HepG2 (cell line): Measurements from ENCODE around the gene XPO5. TPM values are rescaled to one million over a fixed set of nuclear protein-coding genes. Genes with fewer than 3 reads are reported as not detected.

Experiments
- CBX1 ChIP-seq: IDR thresholded peaks from one replicate; pipeline ENCODE4 v1.6.1; 2016; ENCODE audit warnings: antibody characterized with exemption, low read depth
- HDAC6 ChIP-seq: fragments of 200-600 bp; sonication (generic); IDR thresholded peaks from 2 replicates; pipeline ENCODE4 v1.7.0; 2017; ENCODE audit warnings: mild to moderate bottlenecking, antibody characterized with exemption, low read length, low read depth
- HOXA9 ChIP-seq: sonication (generic); formaldehyde crosslinking; IDR thresholded peaks from 2 replicates; pipeline ENCODE4 v1.8.1; 2022; ENCODE audit warnings: missing genetic modification reagents, mild to moderate bottlenecking, moderate library complexity, borderline replicate concordance
- NCOR1 ChIP-seq: fragments of 200-600 bp; sonication (generic); IDR thresholded peaks from 2 replicates; pipeline ENCODE4 v1.7.0; 2017; ENCODE audit warnings: antibody characterized with exemption, low read length, borderline replicate concordance
- PAX8 ChIP-seq: sonication (generic); formaldehyde crosslinking; IDR thresholded peaks from 2 replicates; pipeline ENCODE4 v1.8.0; 2022; ENCODE audit warnings: mild to moderate bottlenecking, missing genetic modification reagents, borderline replicate concordance
- PHF20 ChIP-seq: sonication (generic); formaldehyde crosslinking; IDR thresholded peaks from 2 replicates; pipeline ENCODE4 v1.5.0; 2020; ENCODE audit warnings: mild to moderate bottlenecking, missing genetic modification reagents
- RAD51 ChIP-seq: fragments of 450-650 bp; IDR thresholded peaks from 2 replicates; pipeline ENCODE4 v1.6.1; 2016; ENCODE audit warnings: borderline replicate concordance
- TBP ChIP-seq: sonication (generic); formaldehyde crosslinking; IDR thresholded peaks from 2 replicates; pipeline ENCODE4 v1.5.0; 2020; ENCODE audit warnings: missing genetic modification reagents
- ZFP1 ChIP-seq: IDR thresholded peaks from 2 replicates; pipeline ENCODE4 v1.6.1; 2016
- ZNF136 ChIP-seq: sonication (generic); formaldehyde crosslinking; IDR thresholded peaks from 2 replicates; pipeline ENCODE4 v1.8.1; 2022; ENCODE audit warnings: low read depth, mild to moderate bottlenecking, moderate library complexity, missing genetic modification reagents
- ZNF570 ChIP-seq: sonication (generic); formaldehyde crosslinking; IDR thresholded peaks from 2 replicates; pipeline ENCODE4 v1.4.0; 2020; ENCODE audit warnings: mild to moderate bottlenecking, missing genetic modification reagents, borderline replicate concordance
- ZNF672 ChIP-seq: sonication (generic); formaldehyde crosslinking; IDR thresholded peaks from 2 replicates; pipeline ENCODE4 v1.8.1; 2022; ENCODE audit warnings: missing genetic modification reagents
- ZNF850 ChIP-seq: sonication (generic); formaldehyde crosslinking; conservative IDR thresholded peaks from 2 replicates; pipeline ENCODE4 v1.9.0; 2021; ENCODE audit warnings: mild to moderate bottlenecking, missing genetic modification reagents
- polyA plus RNA-seq, 8 experiments: library from polyadenylated mRNA; depleted of rRNA in 3 of 8; stranded (reverse) in 7 of 8; unstranded in 1 of 8; fragments of >200 nt; fragmentation: Illumina TruSeq in 4 of 8; extraction: Trizol in 4 of 8; gene quantifications; 2 replicates each; pipeline versions ENCODE4 v1.2.1 to v1.2.3, GENCODE V29; 2011 to 2016; ENCODE audit warnings: low read depth in 4 of 8, missing spikeins in 1 of 8, mixed read lengths in 1 of 8; ENCODE audit not compliant: insufficient read depth in 1 of 8
- total RNA-seq, 5 experiments: library from RNA; depleted of rRNA; stranded (reverse); fragments of >200 nt; fragmentation: Illumina TruSeq; extraction: Trizol; gene quantifications; 2 replicates each; pipeline ENCODE4 v1.2.3, GENCODE V29; 2016; ENCODE audit warnings: low read depth in 1 of 5
- TF ChIP-seq, protein P1 (sequence below): sonication (generic); formaldehyde crosslinking; IDR thresholded peaks from 2 replicates; pipeline ENCODE4 v1.4.0; 2020; ENCODE audit warnings: missing genetic modification reagents; ENCODE audit errors: not compliant biosample characterization
- TF ChIP-seq, protein P2 (sequence below): sonication (generic); formaldehyde crosslinking; IDR thresholded peaks from 2 replicates; pipeline ENCODE4 v1.4.0; 2020; ENCODE audit warnings: mild to moderate bottlenecking, missing genetic modification reagents
- TF ChIP-seq, protein P3 (sequence below): sonication (generic); formaldehyde crosslinking; IDR thresholded peaks from 2 replicates; pipeline ENCODE4 v1.5.0; 2020; ENCODE audit warnings: mild to moderate bottlenecking, missing genetic modification reagents, borderline replicate concordance
- TF ChIP-seq, protein P4 (sequence below): sonication (generic); formaldehyde crosslinking; conservative IDR thresholded peaks from 2 replicates; pipeline ENCODE4 v1.4.0; 2020; ENCODE audit warnings: missing genetic modification reagents

The XPO5 gene
- total and polyA plus RNA-seq, 2 of the 13 experiments (the other 11 are each of a cell fraction or from before 2014, with no cell fraction given) = 52.2 to 68.0 TPM

DNA sequence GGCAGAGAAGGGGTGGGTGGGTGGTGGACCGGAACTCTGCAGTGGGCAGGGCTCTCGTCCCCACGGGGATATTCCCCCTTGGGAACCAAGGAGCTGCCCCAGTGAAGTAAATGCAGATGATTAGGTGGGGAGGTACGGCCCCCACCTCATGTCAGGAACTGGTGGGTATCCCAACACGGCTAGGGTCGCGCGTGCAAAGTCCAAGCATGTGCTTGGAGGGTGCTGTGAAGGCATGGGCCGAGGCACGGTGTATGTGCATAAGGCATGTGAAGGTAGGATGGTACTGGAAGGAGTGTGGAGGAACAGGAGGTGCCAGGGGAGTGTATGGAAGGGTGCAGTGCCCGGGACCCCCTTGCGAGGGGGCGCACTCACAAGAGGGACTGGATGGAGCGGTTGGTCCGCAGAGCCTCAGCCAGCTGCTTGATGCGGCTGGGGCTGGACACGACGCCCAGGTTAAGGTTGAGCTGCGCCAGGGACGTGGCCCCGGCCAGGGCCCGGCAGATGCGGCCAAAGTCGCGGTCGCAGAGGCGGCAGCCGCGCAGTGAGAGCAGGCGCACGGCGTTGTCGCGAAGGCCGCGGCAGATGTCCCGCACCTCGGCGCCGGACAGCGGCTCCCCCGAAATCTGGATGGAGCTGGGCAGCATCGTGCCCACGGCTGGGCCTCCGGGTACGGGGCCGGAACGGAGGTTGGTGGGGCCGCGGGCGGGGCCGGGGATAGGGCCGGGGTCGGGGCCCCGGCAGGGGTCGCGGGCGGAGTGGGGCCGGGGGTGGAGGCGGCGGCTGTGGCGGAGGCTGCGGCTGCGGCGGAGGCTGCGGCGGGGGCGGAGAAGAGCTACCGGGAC, 66.5 kb downstream of the XPO5 start (continued):
- TF ChIP-seq HDAC6 (no peak), ZFP1 (CRISPR knock-in tag) (no peak), RAD51 (no peak), CBX1 (no peak), ZNF570 (CRISPR knock-in tag) (no peak), PAX8 (no peak), TBP (no peak), ZNF850 (CRISPR knock-in tag) (no peak), HOXA9 (CRISPR knock-in tag) (no peak), NCOR1 (no peak), PHF20 (no peak; the same call in 1 of the 2 replicates), ZNF136 (CRISPR knock-in tag) (no peak), ZNF672 (CRISPR knock-in tag) (no peak)
- TF ChIP-seq, protein P1, sequence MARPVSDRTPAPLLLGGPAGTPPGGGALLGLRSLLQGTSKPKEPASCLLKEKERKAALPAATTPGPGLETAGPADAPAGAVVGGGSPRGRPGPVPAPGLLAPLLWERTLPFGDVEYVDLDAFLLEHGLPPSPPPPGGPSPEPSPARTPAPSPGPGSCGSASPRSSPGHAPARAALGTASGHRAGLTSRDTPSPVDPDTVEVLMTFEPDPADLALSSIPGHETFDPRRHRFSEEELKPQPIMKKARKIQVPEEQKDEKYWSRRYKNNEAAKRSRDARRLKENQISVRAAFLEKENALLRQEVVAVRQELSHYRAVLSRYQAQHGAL (CRISPR knock-in tag) = no peak
- TF ChIP-seq, protein P2, sequence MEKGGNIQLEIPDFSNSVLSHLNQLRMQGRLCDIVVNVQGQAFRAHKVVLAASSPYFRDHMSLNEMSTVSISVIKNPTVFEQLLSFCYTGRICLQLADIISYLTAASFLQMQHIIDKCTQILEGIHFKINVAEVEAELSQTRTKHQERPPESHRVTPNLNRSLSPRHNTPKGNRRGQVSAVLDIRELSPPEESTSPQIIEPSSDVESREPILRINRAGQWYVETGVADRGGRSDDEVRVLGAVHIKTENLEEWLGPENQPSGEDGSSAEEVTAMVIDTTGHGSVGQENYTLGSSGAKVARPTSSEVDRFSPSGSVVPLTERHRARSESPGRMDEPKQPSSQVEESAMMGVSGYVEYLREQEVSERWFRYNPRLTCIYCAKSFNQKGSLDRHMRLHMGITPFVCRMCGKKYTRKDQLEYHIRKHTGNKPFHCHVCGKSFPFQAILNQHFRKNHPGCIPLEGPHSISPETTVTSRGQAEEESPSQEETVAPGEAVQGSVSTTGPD (CRISPR knock-in tag) = no peak
- TF ChIP-seq, protein P3, sequence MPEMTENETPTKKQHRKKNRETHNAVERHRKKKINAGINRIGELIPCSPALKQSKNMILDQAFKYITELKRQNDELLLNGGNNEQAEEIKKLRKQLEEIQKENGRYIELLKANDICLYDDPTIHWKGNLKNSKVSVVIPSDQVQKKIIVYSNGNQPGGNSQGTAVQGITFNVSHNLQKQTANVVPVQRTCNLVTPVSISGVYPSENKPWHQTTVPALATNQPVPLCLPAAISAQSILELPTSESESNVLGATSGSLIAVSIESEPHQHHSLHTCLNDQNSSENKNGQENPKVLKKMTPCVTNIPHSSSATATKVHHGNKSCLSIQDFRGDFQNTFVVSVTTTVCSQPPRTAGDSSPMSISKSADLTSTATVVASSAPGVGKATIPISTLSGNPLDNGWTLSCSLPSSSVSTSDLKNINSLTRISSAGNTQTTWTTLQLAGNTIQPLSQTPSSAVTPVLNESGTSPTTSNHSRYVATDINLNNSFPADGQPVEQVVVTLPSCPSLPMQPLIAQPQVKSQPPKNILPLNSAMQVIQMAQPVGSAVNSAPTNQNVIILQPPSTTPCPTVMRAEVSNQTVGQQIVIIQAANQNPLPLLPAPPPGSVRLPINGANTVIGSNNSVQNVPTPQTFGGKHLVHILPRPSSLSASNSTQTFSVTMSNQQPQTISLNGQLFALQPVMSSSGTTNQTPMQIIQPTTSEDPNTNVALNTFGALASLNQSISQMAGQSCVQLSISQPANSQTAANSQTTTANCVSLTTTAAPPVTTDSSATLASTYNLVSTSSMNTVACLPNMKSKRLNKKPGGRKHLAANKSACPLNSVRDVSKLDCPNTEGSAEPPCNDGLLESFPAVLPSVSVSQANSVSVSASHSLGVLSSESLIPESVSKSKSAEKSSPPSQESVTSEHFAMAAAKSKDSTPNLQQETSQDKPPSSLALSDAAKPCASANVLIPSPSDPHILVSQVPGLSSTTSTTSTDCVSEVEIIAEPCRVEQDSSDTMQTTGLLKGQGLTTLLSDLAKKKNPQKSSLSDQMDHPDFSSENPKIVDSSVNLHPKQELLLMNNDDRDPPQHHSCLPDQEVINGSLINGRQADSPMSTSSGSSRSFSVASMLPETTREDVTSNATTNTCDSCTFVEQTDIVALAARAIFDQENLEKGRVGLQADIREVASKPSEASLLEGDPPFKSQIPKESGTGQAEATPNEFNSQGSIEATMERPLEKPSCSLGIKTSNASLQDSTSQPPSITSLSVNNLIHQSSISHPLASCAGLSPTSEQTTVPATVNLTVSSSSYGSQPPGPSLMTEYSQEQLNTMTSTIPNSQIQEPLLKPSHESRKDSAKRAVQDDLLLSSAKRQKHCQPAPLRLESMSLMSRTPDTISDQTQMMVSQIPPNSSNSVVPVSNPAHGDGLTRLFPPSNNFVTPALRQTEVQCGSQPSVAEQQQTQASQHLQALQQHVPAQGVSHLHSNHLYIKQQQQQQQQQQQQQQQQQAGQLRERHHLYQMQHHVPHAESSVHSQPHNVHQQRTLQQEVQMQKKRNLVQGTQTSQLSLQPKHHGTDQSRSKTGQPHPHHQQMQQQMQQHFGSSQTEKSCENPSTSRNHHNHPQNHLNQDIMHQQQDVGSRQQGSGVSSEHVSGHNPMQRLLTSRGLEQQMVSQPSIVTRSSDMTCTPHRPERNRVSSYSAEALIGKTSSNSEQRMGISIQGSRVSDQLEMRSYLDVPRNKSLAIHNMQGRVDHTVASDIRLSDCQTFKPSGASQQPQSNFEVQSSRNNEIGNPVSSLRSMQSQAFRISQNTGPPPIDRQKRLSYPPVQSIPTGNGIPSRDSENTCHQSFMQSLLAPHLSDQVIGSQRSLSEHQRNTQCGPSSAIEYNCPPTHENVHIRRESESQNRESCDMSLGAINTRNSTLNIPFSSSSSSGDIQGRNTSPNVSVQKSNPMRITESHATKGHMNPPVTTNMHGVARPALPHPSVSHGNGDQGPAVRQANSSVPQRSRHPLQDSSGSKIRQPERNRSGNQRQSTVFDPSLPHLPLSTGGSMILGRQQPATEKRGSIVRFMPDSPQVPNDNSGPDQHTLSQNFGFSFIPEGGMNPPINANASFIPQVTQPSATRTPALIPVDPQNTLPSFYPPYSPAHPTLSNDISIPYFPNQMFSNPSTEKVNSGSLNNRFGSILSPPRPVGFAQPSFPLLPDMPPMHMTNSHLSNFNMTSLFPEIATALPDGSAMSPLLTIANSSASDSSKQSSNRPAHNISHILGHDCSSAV (CRISPR knock-in tag) = no peak
- TF ChIP-seq, protein P4, sequence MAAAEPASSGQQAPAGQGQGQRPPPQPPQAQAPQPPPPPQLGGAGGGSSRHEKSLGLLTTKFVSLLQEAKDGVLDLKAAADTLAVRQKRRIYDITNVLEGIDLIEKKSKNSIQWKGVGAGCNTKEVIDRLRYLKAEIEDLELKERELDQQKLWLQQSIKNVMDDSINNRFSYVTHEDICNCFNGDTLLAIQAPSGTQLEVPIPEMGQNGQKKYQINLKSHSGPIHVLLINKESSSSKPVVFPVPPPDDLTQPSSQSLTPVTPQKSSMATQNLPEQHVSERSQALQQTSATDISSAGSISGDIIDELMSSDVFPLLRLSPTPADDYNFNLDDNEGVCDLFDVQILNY (CRISPR knock-in tag) = no peak
